GM19193 (cell line): ENCODE data around the gene PXDN.

ENCODE experiments used
- POLR2A ChIP-seq: IDR thresholded peaks from 4 replicates; pipeline ENCODE4 v1.6.1; 2011; ENCODE audit not compliant: insufficient read depth, insufficient read length; ENCODE audit errors: extremely low read depth

PXDN gene

DNA sequence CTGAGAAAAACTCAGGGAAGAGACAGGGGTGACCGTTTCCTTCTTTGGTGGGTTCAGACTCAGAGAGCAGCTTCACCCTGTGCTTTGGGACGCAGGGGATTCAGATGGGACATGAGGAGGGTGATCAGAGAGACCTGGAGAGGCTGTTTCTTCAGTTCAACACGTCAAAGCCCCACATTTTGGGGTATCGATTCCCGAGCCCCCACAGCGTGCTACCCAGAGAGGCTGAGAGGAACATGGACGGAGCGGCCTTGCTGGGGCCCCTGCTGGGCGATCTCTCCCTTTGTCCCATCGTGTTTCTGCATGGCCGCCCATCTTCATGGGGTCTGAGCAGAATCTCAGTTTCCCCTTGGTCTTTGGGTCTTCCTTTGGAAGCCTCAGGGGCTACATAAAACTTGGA, 38.2 kb upstream of the PXDN start:
- TF ChIP-seq POLR2A = no peak

DNA sequence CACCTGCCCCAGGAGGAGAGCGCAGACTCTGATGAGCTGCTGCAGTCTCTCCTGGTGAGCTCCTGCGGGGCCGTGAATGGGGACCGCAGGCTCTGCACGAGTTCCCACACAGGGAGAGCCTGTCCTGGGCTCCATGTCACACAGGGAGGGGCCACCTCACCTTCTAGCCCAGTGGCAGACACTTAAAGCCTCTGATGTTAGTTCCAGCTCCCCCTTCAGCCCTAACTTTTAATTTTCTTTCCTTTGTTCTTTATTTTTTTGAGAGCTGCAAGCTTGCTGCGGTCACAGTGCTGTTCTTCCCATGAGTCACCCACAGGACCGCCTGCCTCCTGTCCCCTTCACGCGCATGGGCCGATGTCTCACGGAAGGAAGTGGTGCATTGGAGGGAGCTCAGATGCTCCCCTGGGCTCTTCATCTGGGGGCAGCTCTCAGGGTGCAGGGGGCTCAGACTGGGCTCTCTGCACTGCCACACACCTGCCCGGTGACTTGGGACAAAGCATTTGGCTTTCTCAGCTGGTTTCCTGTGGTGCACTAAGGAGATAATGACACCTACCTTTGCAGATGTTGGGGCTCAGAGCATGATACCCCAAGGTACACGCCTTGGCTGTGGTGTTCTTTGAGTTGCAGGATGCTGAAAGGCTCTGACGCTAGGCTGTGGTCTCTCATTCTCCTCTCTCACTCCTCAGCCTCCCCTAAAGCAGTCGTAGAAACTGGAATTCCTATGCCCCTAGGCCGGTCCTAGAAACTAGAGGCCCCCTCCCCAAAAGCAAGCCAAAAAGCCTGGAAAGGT, 37.2 kb upstream of the PXDN start:
- TF ChIP-seq POLR2A = no peak

DNA sequence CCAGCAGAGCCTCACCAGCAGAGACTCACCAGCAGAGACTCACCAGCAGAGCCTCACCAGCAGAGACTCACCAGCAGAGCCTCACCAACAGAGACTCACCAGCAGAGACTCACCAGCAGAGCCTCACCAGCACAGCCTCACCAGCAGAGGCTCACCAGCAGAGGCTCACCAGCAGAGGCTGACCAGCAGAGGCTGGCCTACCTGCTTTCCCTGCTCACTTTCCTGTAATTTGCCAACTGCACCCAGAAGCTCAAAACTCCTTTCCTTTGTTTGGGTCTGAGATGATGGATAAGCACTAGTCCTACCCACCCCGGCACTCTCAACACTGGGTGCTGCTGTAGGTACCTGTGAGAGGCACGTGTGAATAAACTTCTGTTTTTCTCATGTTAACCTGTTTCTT, 36.4 kb upstream of the PXDN start:
- no peak for TF ChIP-seq POLR2A

DNA sequence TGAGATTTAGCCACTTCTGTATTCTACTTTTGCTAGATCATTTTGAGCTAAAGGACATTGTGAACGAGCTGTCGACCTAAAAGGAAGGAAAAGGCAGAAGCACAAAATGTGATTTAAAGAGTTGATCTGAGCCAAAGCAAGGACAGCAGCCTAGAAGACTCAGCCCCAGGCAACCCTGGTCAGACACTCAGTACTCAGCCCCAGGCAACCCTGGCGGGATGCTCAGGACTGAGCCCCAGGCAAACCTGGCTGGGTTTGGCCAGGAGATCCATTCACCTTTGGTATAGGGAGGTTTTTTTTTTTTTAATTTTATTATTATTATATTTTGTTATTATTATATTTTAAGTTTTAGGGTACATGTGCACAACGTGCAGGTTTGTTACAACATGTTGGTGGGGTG, 34.3 kb upstream of the PXDN start:
- TF ChIP-seq POLR2A = no peak

DNA sequence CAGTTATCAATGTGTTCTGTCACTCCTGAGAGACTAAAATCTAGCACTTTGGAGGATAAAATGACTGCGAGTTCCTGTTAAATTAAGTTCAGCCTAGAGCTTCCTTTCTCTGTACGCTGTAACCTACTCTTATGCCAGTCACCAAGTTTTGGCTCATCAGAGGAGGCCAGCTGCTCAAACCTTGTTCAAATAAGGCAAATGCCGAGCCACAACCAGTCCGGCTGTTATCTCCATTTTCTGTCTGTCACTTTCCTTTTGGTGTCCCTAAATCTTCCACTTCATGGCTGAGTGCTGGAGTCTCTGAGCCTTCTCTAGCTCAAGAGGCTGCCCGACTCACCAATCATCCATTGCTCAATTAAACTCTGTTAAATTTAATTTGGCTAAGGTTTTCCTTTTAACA, 33.5 kb upstream of the PXDN start:
- no peak for TF ChIP-seq POLR2A

DNA sequence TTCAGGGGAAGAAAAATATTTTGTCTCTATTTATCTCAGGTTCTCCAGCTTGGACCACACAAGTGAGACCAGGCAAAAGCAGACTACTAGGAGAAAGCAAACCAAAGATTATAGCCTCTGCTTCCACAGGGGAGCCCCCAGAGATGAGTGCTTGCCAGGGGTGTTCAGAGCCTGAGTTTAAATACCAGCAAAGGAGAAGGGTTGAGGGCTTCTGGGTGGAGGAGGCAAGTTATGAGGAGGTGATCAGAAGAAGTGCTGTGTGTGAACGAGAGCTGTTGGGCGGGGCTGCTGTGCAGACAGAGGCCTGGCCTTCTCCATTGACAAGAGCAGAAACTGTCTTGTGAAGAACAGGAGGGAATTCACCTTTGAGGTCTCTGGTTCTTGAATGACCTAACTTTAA, 32.8 kb upstream of the PXDN start:
- no peak for TF ChIP-seq POLR2A

DNA sequence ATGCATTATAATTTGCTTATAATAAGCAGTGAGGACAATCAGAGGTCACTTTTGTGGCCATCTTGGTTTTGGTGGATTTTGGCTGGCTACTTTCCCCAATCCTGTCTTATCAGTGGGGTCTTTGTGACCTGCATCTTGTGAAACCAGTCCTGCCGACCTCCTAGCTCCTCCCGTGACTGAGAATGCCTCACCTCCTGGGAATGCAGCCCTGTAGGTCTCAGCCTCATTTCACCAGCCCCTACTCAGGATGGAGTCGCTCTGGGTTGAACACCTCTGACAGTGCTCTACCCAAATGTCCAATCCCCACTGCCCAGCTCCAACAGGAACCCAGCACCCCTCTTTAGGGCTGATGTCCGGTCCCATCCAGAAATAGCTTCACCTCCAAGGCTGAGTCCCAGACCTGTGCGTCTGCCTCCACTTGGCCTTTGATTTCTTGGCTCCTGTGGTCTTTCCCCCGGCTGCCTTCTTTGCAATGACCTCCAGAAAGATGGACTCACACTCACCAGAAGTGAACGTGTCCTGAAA, 31.3 kb upstream of the PXDN start:
- no peak for TF ChIP-seq POLR2A

DNA sequence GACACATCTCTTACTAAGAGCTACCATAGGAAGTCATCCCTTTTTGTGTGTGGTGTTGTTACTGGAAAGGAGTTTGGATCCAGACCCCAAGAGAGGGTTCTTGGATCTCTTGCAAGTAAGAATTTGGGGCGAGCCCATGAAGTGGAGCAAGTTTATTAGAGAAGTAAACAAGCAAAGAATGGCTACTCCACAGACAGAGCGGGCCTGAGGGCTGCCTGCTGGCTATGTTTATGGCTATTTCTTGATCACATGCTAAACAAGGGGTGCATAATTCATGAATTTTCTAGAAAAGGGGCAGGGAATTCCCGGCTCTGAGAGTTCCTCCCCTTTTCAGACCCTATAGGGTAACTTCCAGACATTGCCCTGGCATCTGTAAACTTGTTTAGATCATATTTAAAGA, 30.6 kb upstream of the PXDN start:
- no peak for TF ChIP-seq POLR2A

DNA sequence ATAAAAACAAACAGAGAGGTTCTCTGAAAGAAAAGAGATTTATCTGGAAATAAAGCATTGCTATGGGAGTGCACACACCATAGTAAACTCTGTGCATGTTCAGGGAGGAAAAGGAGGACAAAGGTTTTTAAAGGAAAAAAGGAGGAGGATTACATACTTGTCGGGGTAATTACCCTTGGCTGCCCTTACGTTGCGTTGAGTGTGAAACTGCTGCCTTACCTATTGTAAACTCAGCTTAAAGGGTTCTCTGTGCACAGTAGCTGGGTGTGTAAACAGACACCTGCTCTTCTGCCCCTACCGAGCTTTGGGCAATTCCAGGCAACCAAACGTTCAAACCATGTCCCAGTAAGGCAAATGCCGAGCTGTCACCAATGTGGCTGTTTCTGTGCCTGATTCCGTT, 29.6 kb upstream of the PXDN start:
- no peak for TF ChIP-seq POLR2A

DNA sequence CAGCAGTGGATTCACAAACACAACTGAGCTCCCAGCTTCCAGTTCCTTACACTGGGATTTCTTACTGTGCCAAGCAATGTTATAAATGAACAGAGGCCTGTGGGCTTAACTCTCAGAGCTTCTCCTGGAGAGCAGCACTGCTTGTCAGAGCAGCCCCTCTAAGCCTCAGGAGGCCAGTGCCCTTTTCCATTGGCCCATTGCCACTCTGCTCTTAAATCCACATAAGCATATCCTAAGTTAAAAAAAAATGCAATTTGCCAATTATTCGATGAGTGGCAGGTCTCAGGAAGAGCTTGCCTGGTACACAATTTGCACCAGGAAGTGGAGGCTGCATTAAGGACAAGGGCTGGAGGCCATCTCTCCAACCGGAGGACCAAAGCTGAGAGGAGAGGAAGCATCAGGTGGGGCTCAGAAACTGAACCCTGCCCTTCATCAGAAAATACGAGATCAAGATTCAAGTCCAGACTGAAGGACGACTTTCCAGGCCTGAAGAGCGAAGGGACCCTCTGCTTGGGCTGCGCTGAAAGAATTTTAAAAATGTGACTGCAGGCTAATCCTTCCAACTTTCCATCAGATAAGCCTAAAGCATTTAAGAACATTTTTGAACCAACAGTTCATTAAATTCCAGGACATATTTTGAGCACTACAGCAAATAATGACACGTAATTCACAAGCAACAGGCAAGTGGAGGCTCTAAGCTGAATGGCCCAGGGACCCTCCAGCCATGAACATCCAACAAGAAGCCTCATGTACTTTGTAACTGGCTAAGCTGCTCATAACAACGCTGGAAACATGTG, 28.4 kb upstream of the PXDN start:
- no peak for TF ChIP-seq POLR2A

DNA sequence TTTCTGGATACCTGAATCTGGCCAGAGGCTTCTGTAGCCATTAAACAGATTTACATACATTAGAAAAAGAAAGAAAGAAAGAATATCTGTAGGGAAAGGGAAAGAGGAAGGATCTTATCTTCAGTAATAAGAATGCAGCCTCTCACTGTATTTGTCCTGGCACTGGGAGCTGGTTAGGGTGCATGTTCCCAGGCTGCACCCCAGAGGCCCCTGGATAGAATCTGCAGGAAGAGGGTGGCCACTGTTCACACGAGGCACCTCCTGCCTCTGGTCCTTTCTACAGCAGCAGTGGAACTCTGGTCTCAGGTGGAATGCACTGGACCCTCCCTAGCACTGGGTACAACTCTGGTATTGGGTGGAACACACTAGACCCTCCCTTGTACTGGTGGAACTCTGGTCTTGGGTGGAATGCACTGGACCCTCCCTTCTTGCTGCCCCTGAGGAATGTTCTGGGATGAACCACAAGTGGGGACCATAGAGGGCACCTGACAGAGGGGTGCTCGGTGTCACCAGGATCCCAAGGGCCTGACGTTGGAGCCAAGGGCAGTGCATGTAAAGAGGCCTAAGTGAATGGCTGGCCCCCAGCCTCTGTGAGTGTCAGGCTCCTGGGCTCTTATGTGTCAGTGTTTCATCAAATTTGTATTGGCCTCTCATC, 27.4 kb upstream of the PXDN start:
- TF ChIP-seq POLR2A = no peak

DNA sequence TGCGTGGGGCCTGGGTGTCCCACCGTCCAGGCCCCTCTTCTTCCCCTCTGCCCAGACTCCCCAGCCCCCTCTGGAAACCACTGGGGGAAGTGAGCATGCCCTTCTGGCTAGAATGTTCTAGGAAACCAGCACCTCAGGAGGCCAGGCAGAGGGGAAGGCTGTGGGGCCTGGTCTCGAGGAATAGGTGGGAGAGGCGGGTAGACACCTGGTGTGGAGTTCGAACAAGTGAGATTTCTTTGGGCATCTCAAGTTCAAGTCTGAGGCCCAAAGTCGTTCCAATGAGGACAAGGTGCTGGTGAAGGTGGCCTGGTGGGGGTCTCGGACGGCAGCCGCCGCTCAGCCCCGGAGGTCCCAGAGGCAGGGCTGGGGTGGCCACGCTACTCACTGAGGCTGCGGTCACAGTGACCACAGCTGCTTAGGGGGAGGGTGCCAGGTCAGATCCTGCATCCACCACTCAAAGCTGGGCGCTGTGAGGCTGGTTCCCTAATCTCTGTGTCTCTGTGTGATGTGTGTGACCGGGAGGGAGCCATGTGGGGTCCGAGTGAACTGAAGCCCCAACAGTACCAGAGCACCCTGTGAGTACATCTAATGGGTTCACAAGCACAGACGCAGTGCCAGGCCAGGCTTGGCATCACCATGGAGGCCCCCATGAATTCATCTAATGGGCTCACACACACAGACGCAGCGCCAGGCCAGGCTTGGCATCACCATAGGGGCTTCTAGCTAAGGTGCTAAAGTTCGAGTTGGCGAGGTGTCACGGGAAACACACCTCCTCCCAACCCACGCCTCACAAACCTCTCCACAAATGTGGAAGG, 26.5 kb upstream of the PXDN start:
- no peak for TF ChIP-seq POLR2A

DNA sequence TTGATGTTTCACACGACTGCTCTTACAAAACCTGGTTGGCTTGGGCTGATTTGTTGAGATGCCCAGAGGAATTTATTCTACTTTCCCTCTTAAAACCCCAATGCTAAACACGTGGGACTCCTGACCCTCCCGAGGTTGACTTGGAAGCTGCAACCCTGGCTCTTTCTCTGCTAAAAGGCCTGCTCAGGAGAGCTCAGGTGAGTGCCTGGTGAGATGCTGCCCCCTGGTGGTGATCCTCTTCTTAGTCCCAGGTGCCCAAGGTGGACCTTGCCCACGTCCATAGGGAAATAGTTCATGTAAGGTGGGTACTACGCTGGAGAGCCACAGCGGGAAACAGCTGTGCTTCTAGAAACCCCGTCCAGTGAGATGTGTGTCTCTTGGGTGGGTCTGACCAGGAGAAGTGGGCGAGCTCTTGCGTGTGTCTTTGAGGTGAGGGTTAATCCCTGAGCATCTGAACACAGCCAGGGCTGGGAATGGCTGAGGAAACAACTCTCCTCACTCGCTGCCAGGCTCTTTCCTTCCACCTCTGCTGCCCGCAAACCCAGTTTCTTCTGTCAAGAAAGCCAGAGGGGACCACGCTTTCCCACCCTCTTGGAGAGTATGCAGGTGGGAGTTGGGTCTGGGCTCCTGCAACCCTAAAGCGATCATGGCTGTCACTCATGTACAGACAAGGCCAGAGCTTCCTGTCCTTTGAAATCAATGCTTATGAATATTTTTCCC, 25.5 kb upstream of the PXDN start:
- TF ChIP-seq POLR2A = no peak
